H9 (cell line): ENCODE measurements around the gene THSD7A. TPM values are rescaled to one million over a fixed set of nuclear protein-coding genes. Genes with fewer than 3 reads are reported as not detected.

ENCODE experiments used
- DNase-seq: peaks from one replicate; pipeline ENCODE4 v3.0.0-alpha.2; 2017
- H2AFZ ChIP-seq: one replicate; pipeline ENCODE4 v1.6.1; 2013; ENCODE audit warnings: mild to moderate bottlenecking, low read length, control low read depth, moderate library complexity
- H2AK5ac ChIP-seq: 2 replicates; pipeline ENCODE4 v1.6.1; 2013; ENCODE audit warnings: low read length, control low read depth, mixed read lengths; ENCODE audit not compliant: insufficient read length
- H2BK120ac ChIP-seq: one replicate; pipeline ENCODE4 v1.6.1; 2013; ENCODE audit warnings: low read depth, mild to moderate bottlenecking, low read length, control low read depth, inconsistent platforms; ENCODE audit not compliant: poor library complexity, severe bottlenecking
- H2BK12ac ChIP-seq: 2 replicates; pipeline ENCODE4 v1.6.1; 2013; ENCODE audit warnings: low read length, control low read depth, mixed read lengths, low read depth; ENCODE audit not compliant: insufficient read length
- H2BK15ac ChIP-seq: 2 replicates; pipeline ENCODE4 v1.6.1; 2013; ENCODE audit warnings: low read depth, low read length, control low read depth
- H2BK20ac ChIP-seq: one replicate; pipeline ENCODE4 v1.6.1; 2013; ENCODE audit warnings: low read depth, mild to moderate bottlenecking, low read length, control low read depth, inconsistent platforms; ENCODE audit not compliant: poor library complexity, severe bottlenecking
- H2BK5ac ChIP-seq: 2 replicates; pipeline ENCODE4 v1.6.1; 2013; ENCODE audit warnings: low read length, control low read depth, mixed read lengths; ENCODE audit not compliant: insufficient read length
- H3K14ac ChIP-seq: 2 replicates; pipeline ENCODE4 v1.6.1; 2013; ENCODE audit warnings: low read length, control low read depth; ENCODE audit not compliant: insufficient read depth
- H3K18ac ChIP-seq: 2 replicates; pipeline ENCODE4 v1.6.1; 2013; ENCODE audit warnings: low read depth, mild to moderate bottlenecking, mixed read lengths, low read length, control low read depth; ENCODE audit not compliant: insufficient read length
- H3K23ac ChIP-seq: 2 replicates; pipeline ENCODE4 v1.6.1; 2013; ENCODE audit warnings: low read length, control low read depth, mixed read lengths, low read depth; ENCODE audit not compliant: insufficient read length
- H3K23me2 ChIP-seq: 2 replicates; pipeline ENCODE4 v1.6.1; 2013; ENCODE audit warnings: low read depth, mild to moderate bottlenecking, mixed read lengths, low read length, control low read depth; ENCODE audit not compliant: insufficient read length, poor library complexity, severe bottlenecking
- H3K27ac ChIP-seq: 2 replicates; pipeline ENCODE4 v1.5.1; 2013; ENCODE audit warnings: low read length, control low read depth, mixed read lengths, low read depth; ENCODE audit not compliant: insufficient read length
- H3K27me3 ChIP-seq: 2 replicates; pipeline ENCODE4 v1.6.1; 2013; ENCODE audit warnings: low read length, control low read depth, inconsistent platforms; ENCODE audit not compliant: insufficient read depth
- H3K4ac ChIP-seq: 2 replicates; pipeline ENCODE4 v1.6.1; 2013; ENCODE audit warnings: low read depth, mild to moderate bottlenecking, control low read depth, inconsistent platforms, low read length, moderate library complexity
- H3K4me1 ChIP-seq: 2 replicates; pipeline ENCODE4 v1.6.1; 2013; ENCODE audit warnings: low read length, control low read depth, inconsistent platforms; ENCODE audit not compliant: insufficient read depth
- H3K4me2 ChIP-seq: 2 replicates; pipeline ENCODE4 v1.6.1; 2013; ENCODE audit warnings: low read length, control low read depth, mixed read lengths; ENCODE audit not compliant: insufficient read length, insufficient read depth
- H3K56ac ChIP-seq: 2 replicates; pipeline ENCODE4 v1.6.1; 2013; ENCODE audit warnings: low read depth, mild to moderate bottlenecking, mixed read lengths, low read length, control low read depth; ENCODE audit not compliant: insufficient read length
- H3K79me1 ChIP-seq: 2 replicates; pipeline ENCODE4 v1.6.1; 2013; ENCODE audit warnings: low read depth, mild to moderate bottlenecking, moderate library complexity, low read length, control low read depth, inconsistent platforms; ENCODE audit not compliant: insufficient read depth, poor library complexity, severe bottlenecking
- H3K79me2 ChIP-seq: 2 replicates; pipeline ENCODE4 v1.6.1; 2013; ENCODE audit warnings: low read length, control low read depth, inconsistent platforms; ENCODE audit not compliant: insufficient read depth
- H3K9ac ChIP-seq: 2 replicates; pipeline ENCODE4 v1.6.1; 2013; ENCODE audit warnings: low read length, control low read depth, mixed read lengths; ENCODE audit not compliant: insufficient read length; ENCODE audit errors: extremely low read depth
- H3K9me3 ChIP-seq: one replicate; pipeline ENCODE4 v1.6.1; 2013; ENCODE audit warnings: low read depth, low read length, inconsistent platforms; ENCODE audit not compliant: control insufficient read depth
- H3T11ph ChIP-seq: one replicate; pipeline ENCODE4 v1.6.1; 2013; ENCODE audit warnings: mild to moderate bottlenecking, low read length, control low read depth, inconsistent platforms
- H4K20me1 ChIP-seq: one replicate; pipeline ENCODE4 v1.6.1; 2013; ENCODE audit not compliant: control insufficient read depth, insufficient read length, insufficient read depth
- H4K5ac ChIP-seq: 2 replicates; pipeline ENCODE4 v1.6.1; 2013; ENCODE audit warnings: low read depth, mild to moderate bottlenecking, mixed read lengths, low read length, control low read depth; ENCODE audit not compliant: insufficient read length
- H4K8ac ChIP-seq: replicated peaks from 2 replicates; pipeline ENCODE4 v1.6.1; 2013; ENCODE audit warnings: low read length, control low read depth, mixed read lengths, low read depth; ENCODE audit not compliant: insufficient read length
- H4K91ac ChIP-seq: 2 replicates; pipeline ENCODE4 v1.6.1; 2013; ENCODE audit warnings: low read depth, mild to moderate bottlenecking, moderate library complexity, mixed read lengths, low read length, control low read depth; ENCODE audit not compliant: insufficient read length
- H3K27ac Mint-ChIP-seq, 3 experiments: 2 replicates in 2 of 3; 3 replicates in 1 of 3; pipeline ENCODE4 v1.8.0; 2020 to 2021; ENCODE audit warnings: mixed read lengths in 3 of 3, mild to moderate bottlenecking in 1 of 3, moderate library complexity in 1 of 3
- H3K27me3 Mint-ChIP-seq: 2 replicates; pipeline ENCODE4 v1.8.0; 2021; ENCODE audit warnings: low read depth, mild to moderate bottlenecking, moderate library complexity, mixed read lengths
- H3K36me3 Mint-ChIP-seq, 3 experiments: 2 replicates in 2 of 3; 3 replicates in 1 of 3; pipeline ENCODE4 v1.8.0; 2020 to 2021; ENCODE audit warnings: low read depth in 3 of 3, mixed read lengths in 3 of 3; ENCODE audit not compliant: insufficient read depth in 1 of 3
- H3K4me1 Mint-ChIP-seq, 2 experiments: 2 replicates each; pipeline ENCODE4 v1.8.0; 2020; ENCODE audit warnings: mixed read lengths in 2 of 2
- H3K4me3 Mint-ChIP-seq, 2 experiments: 2 replicates in 1 of 2; 3 replicates in 1 of 2; pipeline ENCODE4 v1.8.0; 2020 to 2021; ENCODE audit warnings: mild to moderate bottlenecking in 2 of 2, mixed read lengths in 2 of 2, moderate library complexity in 1 of 2
- H3K9me3 Mint-ChIP-seq, 2 experiments: 2 replicates in 1 of 2; 3 replicates in 1 of 2; pipeline ENCODE4 v1.8.0; 2020; ENCODE audit warnings: mild to moderate bottlenecking in 2 of 2, mixed read lengths in 2 of 2, moderate library complexity in 1 of 2
- CTCF ChIP-seq: fragments of 200-600 bp; sonication (generic); conservative IDR thresholded peaks from 3 replicates; pipeline ENCODE4 v1.8.0; 2021; ENCODE audit warnings: antibody characterized with exemption, mild to moderate bottlenecking
- WGBS: extraction: QIAGEN DNeasy Blood & Tissue Kit; methylation state at CpG from one replicate; pipeline ENCODE4 v1.1.7; 2013; ENCODE audit warnings: missing lambda C conversion rate, low lambda C conversion rate, mixed read lengths; ENCODE audit not compliant: insufficient read length; ENCODE audit errors: extremely low coverage; 5-methylcytosine and 5-hydroxymethylcytosine counted together
- total RNA-seq: library from RNA; stranded (reverse); gene quantifications from 2 replicates; pipeline ENCODE4 v1.2.1, GENCODE V29; 2021

Gene THSD7A
- total RNA-seq, 1 experiment from 2014 or later = 0.42 TPM

- WGBS = no CpG with 5 or more reads among the region's 2 CpGs
- no peak overlapping the region for H3K4me3 Mint-ChIP-seq
- H4K91ac ChIP-seq = no peak overlapping the region
Measured at GRCh38 chr7:11376529-11376928, 455.5 kb downstream of the THSD7A start.

More at GRCh38 chr7:11376529-11376928, 455.5 kb downstream of the THSD7A start:
- H3K14ac ChIP-seq = no peak overlapping the region
- H3K18ac ChIP-seq = no peak overlapping the region
- H2AK5ac ChIP-seq = no peak overlapping the region
- H3K23ac ChIP-seq = no peak overlapping the region
- no peaks in the 10 kb centered on the region for H3K27me3 ChIP-seq
- no peak overlapping the region for H3K56ac ChIP-seq
- H2BK20ac ChIP-seq = no peak overlapping the region
- Mint-ChIP-seq H3K9me3 (no peaks in the 10 kb centered on the region), H3K4me1 (no peaks in the 10 kb centered on the region), H3K27ac (no peak overlapping the region), H3K36me3 (no peaks in the 10 kb centered on the region), H3K27me3 (no peaks in the 10 kb centered on the region)
- no peak overlapping the region for H4K5ac ChIP-seq
- H2BK15ac ChIP-seq = no peak overlapping the region
- no peaks in the 10 kb centered on the region for H3K79me2 ChIP-seq
- no peak overlapping the region for H3K9ac ChIP-seq
- no peak overlapping the region for H3K4ac ChIP-seq
- no peak for TF ChIP-seq CTCF
- no peak overlapping the region for H2BK5ac ChIP-seq
- H4K20me1 ChIP-seq = no peaks in the 10 kb centered on the region
- H3T11ph ChIP-seq = no peak overlapping the region
- H4K8ac ChIP-seq = no peak overlapping the region
- no peak for DNase-seq
- H3K23me2 ChIP-seq = no peaks in the 10 kb centered on the region
- no peak overlapping the region for H2BK12ac ChIP-seq
- no peak overlapping the region for H2BK120ac ChIP-seq
- H3K27ac ChIP-seq = no peak overlapping the region
- H3K4me1 ChIP-seq = no peaks in the 10 kb centered on the region
- no peak overlapping the region for H2AFZ ChIP-seq
- no peaks in the 10 kb centered on the region for H3K9me3 ChIP-seq
- no peak overlapping the region for H3K4me2 ChIP-seq
- no peaks in the 10 kb centered on the region for H3K79me1 ChIP-seq
